Fibroblast of peridontal ligament (primary cell): ENCODE results near the gene C4A.
"Not testable (repeated sequence)": the region's sequence is repeated elsewhere in the genome, so short reads cannot be mapped to it uniquely, and the experiment has no call there.

Experiments used
- DNase-seq: peaks from one replicate; pipeline ENCODE4 v3.0.0-alpha.2; 2010; ENCODE audit errors: extremely low read depth

Gene C4A

DNA sequence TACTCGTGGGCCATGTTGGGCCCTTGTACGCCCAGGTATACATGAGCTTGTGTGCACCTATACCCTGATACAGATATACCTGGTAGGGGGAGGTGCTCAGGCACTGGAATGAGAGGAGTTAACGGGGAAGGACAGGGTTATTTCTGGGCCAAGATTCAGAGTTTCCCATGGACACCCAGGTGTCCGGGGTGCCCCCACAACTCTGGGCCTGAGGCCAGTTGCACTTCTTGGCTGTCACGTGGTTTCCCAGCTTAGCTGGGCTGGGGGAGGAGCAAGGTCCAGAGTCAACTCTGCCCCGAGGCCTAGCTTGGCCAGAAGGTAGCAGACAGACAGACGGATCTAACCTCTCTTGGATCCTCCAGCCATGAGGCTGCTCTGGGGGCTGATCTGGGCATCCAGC is at the start of gene C4A:
Gene C4A, plus strand, starts transcription at position 314 of the 400 bp plus-strand sequence. Its CDS starts 51 bp downstream, at position 365.
- DNase-seq: not testable (repeated sequence)

DNA sequence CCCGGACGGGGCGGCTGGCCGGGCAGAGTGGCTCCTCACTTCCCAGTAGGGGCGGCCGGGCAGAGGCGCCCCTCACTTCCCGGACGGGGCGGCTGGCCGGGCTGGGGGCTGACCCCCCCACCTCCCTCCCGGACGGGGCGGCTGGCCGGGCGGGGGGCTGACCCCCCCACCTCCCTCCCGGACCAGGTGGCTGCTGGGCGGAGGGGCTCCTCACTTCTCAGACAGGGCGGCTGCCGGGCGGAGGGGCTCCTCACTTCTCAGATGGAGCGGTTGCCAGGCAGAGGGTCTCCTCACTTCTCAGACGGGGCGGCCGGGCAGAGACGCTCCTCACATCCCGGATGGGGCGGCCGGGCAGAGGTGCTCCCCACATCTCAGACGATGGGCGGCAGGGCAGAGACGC is 49.7 kb upstream of the C4A start:
- DNase-seq: not testable (repeated sequence)

- no peak for DNase-seq
These were observed 48.3 kb upstream of the C4A start for GRCh38 chr6:31933537-31933936.

DNA sequence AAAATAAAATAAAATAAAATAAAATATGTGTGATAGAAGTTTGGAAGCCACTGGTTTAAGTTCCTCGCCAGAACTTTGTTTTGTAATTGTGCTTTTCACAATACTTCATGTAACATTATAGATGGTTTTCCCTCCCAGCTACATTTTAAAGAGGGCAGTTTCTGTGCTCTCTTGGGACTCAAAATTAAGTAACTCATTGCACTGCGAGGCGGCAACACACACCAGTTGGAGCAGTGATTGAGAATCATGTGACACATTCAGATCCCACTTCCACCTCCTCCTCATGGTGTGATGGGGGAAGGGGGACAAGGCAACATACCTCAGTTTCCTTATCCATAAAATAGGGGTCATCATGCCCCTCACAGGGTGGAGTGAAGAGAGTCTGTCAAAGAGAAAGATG is 46.8 kb upstream of the C4A start:
- no peak for DNase-seq

DNA sequence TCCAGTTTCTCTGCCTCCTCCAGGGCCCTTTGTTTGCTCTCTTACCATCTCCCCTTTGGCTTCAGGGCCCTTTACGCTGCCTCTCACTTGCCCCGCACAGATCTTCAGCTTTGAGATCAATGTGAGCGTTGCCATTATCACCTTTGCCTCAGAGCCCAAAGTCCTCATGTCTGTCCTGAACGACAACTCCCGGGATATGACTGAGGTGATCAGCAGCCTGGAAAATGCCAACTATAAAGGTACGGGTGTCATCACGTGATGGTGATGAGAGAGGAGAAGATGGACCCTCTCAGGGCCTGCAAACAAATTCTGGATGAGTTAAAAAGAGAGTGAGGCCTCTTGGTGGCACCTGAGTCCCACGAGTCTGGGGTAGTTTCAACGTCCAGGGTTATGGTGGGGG is 46.0 kb upstream of the C4A start:
- no peak for DNase-seq

DNA sequence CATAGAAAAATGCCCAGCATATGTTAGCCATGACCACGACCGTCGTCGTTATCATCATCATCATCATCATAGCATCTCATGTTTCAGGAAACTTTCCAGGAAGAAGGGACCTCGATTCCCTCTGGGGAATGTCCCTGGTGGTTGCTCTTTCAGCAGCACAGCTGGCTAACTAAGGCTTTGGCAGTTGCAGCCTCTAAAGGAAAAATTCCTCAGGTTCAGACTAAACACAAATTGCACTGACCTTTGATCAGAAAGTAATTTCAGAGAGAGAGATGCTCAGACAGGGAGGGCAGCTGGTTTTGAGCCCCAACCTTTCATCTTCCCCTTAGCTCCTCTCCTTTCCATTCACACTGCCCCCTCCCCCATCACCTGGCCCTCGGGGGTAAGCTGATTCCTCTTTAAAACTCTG is 41.6 kb upstream of the C4A start:
- DNase-seq: peak; percentile 32

DNA sequence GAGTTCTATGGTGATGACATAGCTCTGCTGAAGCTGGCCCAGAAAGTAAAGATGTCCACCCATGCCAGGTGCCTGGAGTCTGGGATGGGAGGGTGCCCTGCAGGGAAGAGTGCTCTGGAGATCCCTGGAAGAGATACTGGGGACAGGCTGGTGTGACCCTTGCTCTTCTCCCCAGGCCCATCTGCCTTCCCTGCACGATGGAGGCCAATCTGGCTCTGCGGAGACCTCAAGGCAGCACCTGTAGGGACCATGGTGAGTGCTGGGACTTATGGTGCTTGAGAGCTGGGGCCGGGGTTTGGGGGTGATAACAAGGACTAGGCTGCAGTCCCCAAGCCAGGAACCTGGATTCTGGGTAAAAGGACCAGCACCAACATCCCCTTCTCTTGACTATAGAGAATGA is 38.1 kb upstream of the C4A start:
- DNase-seq: no peak

DNA sequence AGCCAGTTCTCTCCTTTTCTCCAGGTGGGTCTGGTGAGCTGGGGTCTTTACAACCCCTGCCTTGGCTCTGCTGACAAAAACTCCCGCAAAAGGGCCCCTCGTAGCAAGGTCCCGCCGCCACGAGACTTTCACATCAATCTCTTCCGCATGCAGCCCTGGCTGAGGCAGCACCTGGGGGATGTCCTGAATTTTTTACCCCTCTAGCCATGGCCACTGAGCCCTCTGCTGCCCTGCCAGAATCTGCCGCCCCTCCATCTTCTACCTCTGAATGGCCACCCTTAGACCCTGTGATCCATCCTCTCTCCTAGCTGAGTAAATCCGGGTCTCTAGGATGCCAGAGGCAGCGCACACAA is 36.7 kb upstream of the C4A start:
- no peak for DNase-seq

DNA sequence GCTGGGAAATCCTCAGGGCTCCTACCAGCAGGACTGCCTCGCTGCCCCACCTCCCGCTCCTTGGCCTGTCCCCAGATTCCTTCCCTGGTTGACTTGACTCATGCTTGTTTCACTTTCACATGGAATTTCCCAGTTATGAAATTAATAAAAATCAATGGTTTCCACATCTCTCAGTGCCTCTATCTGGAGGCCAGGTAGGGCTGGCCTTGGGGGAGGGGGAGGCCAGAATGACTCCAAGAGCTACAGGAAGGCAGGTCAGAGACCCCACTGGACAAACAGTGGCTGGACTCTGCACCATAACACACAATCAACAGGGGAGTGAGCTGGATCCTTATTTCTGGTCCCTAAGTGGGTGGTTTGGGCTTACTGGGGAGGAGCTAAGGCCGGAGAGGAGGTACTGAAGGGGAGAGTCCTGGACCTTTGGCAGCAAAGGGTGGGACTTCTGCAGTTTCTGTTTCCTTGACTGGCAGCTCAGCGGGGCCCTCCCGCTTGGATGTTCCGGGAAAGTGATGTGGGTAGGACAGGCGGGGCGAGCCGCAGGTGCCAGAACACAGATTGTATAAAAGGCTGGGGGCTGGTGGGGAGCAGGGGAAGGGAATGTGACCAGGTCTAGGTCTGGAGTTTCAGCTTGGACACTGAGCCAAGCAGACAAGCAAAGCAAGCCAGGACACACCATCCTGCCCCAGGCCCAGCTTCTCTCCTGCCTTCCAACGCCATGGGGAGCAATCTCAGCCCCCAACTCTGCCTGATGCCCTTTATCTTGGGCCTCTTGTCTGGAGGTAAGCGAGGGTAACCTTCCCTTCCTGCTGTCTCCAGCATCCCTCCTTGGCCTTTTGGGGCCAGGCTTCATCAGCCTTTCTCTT is 36.1 kb upstream of the C4A start, which contains the start of gene CFB:
Gene CFB, plus strand, starts transcription at position 589 of the 863 bp plus-strand sequence. Its CDS starts 127 bp downstream, at position 716.
- DNase-seq: peak; percentile 90

DNA sequence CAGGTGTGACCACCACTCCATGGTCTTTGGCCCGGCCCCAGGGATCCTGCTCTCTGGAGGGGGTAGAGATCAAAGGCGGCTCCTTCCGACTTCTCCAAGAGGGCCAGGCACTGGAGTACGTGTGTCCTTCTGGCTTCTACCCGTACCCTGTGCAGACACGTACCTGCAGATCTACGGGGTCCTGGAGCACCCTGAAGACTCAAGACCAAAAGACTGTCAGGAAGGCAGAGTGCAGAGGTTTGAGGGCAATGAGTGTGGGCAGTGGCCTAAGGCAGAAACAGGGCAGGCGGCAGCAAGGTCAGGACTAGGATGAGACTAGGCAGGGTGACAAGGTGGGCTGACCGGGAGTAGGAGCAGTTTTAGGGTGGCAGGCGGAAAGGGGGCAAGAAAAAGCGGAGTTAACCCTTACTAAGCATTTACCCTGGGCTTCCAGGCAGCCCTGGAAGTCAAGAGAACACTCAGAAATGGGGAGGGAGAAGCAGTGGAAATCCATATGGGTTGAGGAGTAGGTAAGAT is 35.4 kb upstream of the C4A start:
- no peak for DNase-seq

DNA sequence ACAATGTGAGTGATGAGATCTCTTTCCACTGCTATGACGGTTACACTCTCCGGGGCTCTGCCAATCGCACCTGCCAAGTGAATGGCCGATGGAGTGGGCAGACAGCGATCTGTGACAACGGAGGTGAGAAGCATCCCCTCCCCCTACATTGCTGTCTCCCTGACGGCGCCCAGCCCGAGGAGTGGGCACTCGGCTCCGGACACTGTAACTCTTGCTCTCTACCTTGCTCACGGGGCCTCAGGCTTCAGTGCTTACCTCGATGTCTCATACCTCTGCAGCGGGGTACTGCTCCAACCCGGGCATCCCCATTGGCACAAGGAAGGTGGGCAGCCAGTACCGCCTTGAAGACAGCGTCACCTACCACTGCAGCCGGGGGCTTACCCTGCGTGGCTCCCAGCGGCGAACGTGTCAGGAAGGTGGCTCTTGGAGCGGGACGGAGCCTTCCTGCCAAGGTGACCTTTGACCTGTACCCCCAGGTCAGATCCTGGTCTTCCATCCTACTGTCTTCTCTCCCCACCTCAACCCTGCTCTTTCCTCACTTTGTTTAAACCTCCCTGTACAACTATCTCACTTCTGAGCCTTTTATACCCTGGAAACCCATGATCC is 34.7 kb upstream of the C4A start:
- DNase-seq: no peak

DNA sequence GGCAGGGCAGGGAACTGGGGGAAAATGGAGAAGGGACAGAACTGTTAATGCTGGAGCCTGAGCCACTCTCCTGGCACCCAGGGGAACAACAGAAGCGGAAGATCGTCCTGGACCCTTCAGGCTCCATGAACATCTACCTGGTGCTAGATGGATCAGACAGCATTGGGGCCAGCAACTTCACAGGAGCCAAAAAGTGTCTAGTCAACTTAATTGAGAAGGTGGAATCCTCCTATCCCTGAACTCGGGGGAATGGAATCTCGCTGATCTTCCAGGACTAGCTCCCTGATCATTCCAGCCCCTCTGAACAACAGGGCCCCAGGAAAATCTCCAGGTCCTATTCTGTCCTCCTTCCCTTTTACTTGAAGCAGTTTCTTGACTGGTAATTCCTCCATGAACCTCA is 34.0 kb upstream of the C4A start:
- no peak for DNase-seq

DNA sequence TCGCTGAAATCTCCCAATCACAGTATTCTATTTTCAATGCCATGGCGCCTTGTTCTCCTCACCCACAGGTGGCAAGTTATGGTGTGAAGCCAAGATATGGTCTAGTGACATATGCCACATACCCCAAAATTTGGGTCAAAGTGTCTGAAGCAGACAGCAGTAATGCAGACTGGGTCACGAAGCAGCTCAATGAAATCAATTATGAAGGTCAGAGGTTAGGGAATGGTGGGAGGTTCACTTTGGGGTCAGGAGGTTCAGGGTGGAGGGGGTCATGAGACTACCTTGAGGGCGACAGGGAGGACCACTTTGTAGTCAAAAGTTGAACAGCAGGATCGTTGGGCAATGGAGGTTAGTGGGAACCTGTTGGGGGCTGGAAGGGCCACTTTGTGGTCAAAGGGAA is 33.6 kb upstream of the C4A start:
- no peak for DNase-seq

DNA sequence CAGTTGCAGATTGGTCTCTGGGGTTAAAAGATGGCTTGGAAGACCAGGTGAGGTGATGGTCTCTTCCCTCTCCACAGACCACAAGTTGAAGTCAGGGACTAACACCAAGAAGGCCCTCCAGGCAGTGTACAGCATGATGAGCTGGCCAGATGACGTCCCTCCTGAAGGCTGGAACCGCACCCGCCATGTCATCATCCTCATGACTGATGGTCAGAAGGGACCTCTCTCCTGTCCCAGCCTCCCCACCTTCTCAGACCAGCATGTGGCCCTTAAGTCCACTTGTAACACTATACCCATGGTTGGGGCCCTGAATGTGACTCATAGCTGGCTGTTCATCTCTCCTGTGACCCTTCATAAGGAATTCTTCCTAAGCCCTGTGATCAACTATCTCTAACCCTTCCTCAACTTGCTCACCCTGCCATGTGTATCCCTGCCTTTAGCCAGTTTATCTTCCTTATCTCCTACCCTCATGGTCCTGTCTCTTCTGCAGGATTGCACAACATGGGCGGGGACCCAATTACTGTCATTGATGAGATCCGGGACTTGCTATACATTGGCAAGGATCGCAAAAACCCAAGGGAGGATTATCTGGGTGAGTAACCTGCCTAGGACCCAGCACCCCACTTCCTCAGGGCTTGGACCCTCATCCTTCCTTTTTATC is 33.0 kb upstream of the C4A start:
- DNase-seq: peak; percentile 27

DNA sequence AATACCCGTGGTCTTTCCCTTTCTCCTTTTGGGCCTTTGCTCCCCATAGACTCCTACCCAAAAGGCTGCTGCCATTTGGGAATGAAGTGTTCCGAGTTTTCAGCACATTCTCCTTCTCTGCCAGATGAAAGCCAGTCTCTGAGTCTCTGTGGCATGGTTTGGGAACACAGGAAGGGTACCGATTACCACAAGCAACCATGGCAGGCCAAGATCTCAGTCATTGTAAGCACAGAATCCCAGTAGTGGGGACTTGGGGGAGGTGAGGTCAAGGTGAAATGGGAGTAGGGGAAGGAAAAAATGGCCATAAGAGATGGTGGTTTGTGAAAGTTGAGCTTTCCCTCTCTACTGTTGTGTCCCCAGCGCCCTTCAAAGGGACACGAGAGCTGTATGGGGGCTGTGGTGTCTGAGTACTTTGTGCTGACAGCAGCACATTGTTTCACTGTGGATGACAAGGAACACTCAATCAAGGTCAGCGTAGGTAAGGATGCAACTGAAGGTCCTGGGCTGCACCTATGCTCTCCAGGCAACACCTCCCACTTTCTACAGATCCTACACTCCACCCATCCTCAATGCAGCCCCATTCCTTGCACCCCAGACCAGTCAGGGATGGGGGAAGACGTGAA is 31.8 kb upstream of the C4A start:
- DNase-seq: no peak

DNA sequence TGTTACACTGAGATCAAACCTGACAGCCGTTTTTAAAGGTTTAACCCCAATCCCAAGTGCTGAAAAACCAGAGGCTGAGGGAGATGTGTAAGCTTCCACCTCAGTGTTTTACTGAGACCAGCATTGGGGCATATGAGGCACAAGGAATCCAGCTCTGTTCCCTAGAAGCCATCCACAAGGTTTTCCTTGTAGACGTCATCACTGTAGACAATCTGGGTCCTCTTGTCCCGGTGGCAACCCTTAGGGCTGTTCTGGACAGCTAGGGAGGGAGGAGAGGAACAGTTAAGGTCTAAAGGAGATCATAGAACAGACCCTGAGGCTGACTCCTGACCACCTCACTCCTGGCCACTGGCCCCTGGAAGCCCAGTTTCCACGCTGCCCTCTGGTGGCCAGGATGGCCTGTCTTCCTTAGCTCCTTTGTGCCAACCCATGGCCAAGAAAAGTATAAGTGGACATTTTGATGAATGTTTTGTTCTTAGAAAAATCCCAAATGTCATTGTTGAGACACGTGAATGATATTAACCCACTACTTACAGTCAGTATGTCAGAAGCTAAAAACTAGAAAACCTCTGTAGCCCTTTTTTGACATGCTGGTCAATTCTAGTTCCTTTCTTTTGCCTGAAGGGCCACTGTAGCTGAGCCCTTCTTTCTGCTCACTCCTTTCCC is 29.6 kb upstream of the C4A start:
- peak; percentile 74 for DNase-seq

GRCh38 chr6:31952890-31953289 is 29.0 kb upstream of the C4A start:
- no peak for DNase-seq

GRCh38 chr6:31954511-31954910 is 27.3 kb upstream of the C4A start:
- no peak for DNase-seq

DNA sequence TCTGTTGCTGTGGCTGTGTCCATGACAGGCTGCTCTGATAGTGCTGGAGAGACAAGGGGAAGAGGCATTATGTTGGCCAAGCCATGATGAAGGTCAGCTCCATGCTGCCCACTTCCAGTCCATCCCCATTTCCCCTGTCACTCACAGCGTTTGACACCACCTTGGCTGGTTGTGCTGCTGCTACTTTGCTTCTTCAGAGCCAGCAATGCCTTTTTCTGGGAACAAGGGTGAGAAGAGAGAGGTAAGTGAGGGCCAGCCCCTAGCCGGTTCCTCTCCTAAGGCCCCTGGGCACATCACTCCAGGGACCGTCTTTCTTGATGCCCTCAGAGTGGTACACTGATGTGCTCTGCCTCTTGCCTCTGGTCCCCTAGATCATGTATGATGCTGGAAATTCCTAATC is 25.1 kb upstream of the C4A start:
- no peak for DNase-seq

DNA sequence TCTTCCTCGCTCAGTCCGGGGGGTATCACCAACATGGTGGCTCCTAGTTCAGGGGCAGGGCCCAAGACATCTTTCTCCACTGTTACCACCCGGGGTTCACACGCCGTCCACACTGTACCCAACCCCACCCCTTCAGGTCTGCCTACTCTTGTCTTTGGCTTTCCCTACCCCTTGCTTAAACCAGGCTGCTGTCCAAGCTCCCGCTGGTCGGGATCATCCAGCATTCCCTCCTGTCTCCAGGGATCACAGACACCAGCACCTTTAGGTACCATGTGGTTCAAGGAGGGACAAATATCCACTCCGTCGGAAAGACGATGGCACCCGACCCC is 23.5 kb upstream of the C4A start:
- DNase-seq: no peak
